Hematopoietic multipotent progenitor cell treated with erythropoietin and hydrocortisone succinate and interleukin-3 and kit ligand, for 15 days (in vitro differentiated cells): ENCODE results near the gene RIMS3.

Source experiments
- DNase-seq: peaks from one replicate; pipeline ENCODE4 v3.0.0-alpha.2; 2015; ENCODE audit warnings: low spot score

RIMS3 gene

DNA sequence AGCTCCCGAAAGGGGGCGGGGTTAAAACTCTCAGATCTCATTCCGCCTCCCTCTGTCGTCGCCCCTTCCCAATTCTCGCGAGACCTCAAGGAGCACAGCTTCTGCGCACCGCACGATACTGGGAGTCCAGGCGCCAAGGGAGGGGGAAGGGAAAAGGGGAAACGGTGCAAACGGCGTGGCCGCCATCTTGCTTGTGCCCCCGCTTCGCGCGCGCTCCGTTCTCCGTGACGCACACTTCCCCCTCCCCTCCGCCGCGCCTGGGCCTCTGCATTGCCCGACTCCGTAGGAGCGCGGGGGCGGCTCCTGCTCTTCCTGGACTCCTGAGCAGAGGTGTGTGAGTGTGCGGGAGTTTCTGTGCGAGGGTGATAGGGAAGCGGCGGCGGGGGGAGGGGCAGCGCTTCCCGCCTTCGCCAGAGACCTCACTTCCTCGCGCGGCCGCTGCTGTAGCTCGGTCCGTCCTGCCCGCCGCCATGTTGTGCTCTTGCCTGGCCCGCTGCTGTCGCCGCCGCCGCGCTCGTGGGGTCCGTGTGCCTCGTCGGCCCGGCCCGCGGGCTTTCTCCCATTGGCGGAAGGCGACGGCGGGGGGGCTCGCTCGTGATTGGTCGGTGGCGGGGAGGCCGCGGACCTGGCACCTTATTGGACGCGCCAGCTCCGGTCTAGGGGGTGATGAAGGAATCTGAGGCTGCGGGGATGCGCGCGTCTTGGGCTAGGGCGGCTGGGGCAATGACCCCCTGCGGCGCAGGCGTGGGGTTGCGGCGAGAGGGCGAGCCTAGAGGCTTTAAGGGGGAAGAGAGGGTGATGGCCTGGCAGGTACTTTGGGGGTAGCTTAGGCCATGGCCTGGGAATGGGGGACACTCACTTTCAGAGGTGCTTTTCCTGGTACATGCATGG lies 26.3 kb upstream of the RIMS3 start, which contains the start of gene NFYC:
Gene NFYC, plus strand, starts transcription at position 167 of the 891 bp plus-strand sequence. CDS start 47,140 bp downstream, outside the sequence.
- DNase-seq: peak; percentile 97

GRCh38 chr1:40690771-40691537 lies 25.5 kb upstream of the RIMS3 start:
- DNase-seq: no peak

DNA sequence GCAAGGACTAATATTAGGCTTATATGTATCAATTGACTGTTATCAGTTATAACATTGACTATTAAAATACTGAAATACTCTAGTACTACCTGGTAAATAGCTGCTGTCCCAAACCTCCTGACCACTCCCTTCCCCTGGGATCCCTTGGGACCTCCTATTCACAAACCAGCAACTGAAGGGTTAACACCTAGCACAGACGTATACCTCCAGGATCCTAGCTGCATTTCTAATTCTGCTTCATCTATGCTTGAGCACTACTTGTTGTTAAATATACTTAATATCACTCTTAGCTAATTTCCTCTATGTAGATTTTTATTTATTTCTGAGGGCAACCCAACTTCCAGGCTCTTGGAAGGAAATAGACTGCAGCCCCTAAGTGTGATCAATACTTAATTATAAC lies 24.3 kb upstream of the RIMS3 start:
- no peak for DNase-seq

GRCh38 chr1:40687661-40688060 lies 22.2 kb upstream of the RIMS3 start:
- no peak for DNase-seq

DNA sequence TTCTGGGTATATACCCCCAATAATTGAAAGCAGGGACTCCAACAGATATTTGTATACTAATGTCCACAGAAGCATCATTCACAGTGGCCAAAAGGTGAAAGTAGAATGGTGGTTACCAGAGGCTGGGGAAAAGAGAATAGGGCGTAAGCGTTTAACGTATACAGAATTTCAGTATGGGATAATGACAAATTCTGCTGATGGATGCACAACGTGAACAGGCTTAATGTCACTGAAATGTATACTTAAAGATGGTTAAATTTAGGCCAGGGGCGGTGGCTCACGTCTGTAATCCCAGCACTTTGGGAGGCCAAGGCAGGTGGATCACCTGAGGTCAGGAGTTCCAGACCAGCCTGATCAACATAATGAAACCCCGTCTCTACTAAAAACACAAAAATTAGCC lies 21.6 kb upstream of the RIMS3 start:
- DNase-seq: no peak

GRCh38 chr1:40684669-40685068 lies 19.2 kb upstream of the RIMS3 start:
- no peak for DNase-seq

- DNase-seq: no peak
Measured at GRCh38 chr1:40679165-40679953, 13.9 kb upstream of the RIMS3 start.

GRCh38 chr1:40676501-40676900 lies 11.0 kb upstream of the RIMS3 start:
- DNase-seq: no peak

- no peak for DNase-seq
Measured at GRCh38 chr1:40673452-40673851, 8.0 kb upstream of the RIMS3 start.

- peak; percentile 85 for DNase-seq
Measured at GRCh38 chr1:40668769-40669525, 3.5 kb upstream of the RIMS3 start.

- no peak for DNase-seq
Measured at GRCh38 chr1:40664791-40665190, 691 bp downstream of the RIMS3 start.

- no peak for DNase-seq
Measured at GRCh38 chr1:40664167-40664537, 1.3 kb downstream of the RIMS3 start.

DNA sequence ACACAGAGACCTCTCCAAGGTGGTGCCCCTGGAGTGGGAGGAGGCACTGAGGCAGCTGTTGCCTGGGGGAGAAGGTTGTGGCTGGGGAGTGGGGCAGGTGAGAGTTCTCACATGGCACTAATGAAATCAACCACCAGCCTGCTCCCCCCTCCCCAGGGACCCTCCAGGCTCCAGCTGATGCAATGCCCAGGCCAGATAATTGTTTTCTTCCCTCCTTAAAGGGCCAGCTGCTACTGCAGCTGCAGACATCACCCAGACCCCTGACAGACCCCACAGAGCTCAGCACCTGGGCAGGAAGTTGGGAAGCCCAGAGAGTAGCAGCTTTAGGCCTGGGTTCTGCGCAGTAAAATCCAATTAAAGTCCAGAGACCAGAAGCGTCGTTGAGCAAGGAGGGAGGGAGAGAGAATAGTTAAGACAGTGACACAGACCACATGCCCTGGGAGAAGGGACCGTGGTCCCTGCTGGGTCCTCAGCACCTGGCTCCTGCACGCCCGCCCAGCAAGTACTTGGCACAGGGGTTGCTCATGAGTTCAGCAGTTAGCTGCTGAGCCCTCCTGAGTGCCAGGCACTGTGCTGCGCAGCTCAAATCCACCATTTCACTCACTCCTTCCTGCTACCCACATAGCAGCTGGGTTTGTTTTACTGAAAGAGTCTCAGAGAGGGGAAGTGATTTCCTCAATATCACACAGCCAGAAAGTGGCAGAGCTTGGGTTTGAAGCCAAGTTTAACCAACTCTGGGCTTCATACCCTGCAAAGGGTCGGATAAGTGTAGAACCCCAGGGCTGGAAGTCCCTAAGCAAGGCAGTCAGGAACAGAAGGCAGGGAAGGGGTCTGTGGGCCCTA lies 1.9 kb downstream of the RIMS3 start:
- DNase-seq: no peak

- no peak for DNase-seq
Measured at GRCh38 chr1:40662864-40663263, 2.6 kb downstream of the RIMS3 start.

- DNase-seq: no peak
Measured at GRCh38 chr1:40662151-40662550, 3.3 kb downstream of the RIMS3 start.

- no peak for DNase-seq
Measured at GRCh38 chr1:40661678-40662077, 3.8 kb downstream of the RIMS3 start.

DNA sequence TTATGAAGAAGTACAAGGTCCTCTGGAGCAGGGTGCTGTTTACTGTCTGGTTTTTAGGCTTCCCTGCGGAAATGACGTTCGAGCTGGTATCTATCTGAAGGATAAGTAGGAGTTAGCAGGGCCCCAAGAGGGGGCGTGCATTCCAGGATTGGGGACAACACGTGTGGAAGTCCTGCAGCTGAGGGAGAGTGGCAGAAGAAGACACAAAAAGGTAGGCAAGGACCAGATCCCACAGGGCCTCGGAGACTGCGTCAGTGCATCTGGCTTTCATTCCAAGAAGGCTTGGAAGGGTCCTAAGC lies 5.9 kb downstream of the RIMS3 start:
- no peak for DNase-seq

- no peak for DNase-seq
Measured at GRCh38 chr1:40658751-40659648, 6.5 kb downstream of the RIMS3 start.

DNA sequence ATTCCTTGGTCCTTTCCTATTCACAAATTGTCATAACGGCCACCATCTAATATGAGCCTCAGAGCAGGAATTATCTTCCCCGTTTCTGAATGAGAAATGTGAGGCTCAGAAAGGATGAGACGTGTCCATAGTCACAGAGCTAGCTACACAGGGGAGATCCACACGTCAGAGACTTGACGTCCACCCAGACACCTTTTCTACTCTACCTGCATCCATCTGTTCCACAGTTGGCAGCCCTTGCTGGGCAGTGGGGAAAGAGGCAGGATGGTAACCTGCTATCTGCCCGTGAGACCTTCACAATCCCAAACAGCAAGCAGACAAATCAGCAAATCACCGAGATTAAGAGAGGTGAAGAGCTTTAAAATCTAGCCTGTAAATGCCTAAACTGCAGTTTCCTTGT lies 8.4 kb downstream of the RIMS3 start:
- no peak for DNase-seq
